GM18507 (cell line): Measurements from ENCODE around the gene LCN12.
A peak's percentile ranks its signal among the peaks of the same experiment; 100 is the strongest.

Experiments
- DNase-seq: peaks from one replicate; pipeline ENCODE4 v3.0.0; 2011; ENCODE audit warnings: low read depth; ENCODE audit not compliant: insufficient read length; ENCODE audit errors: extremely low spot score
- FAIRE-seq: peaks from 2 replicates; lab custom pipeline; 2011; peaks lifted over from hg19 to GRCh38; lab: Jason Lieb, UNC

LCN12 gene

GRCh38 chr9:136943291-136944211, 8.5 kb upstream of the LCN12 start:
- DNase-seq (peak; percentile 37), FAIRE-seq (no peak)

- DNase-seq (no peak), FAIRE-seq (no peak)
These were observed 7.9 kb upstream of the LCN12 start for GRCh38 chr9:136944212-136944518.

- FAIRE-seq = peak; percentile 95
- DNase-seq = peak; percentile 100
These were observed 7.3 kb upstream of the LCN12 start, which contains the start of the genes C8G and FBXW5 for GRCh38 chr9:136944519-136945332. TSS of gene C8G (plus strand) at chr9:136945243. CDS start at chr9:136945321, 78 bp downstream. TSS of gene FBXW5 (minus strand) at chr9:136944738. CDS start at chr9:136944083, 655 bp downstream.

- DNase-seq (no peak), FAIRE-seq (no peak)
These were observed 6.5 kb upstream of the LCN12 start for GRCh38 chr9:136945333-136946227.

GRCh38 chr9:136946228-136947027, 5.6 kb upstream of the LCN12 start:
- FAIRE-seq = no peak
- DNase-seq = no peak

GRCh38 chr9:136947028-136947891, 4.8 kb upstream of the LCN12 start:
- DNase-seq (no peak), FAIRE-seq (no peak)

- FAIRE-seq = peak; percentile 12
- no peak for DNase-seq
These were observed 4.0 kb upstream of the LCN12 start for GRCh38 chr9:136947955-136948510.

GRCh38 chr9:136949239-136949816, 2.7 kb upstream of the LCN12 start:
- no peak for FAIRE-seq
- no peak for DNase-seq

- DNase-seq (peak; percentile 100), FAIRE-seq (peak; percentile 91)
These were observed 2.0 kb upstream of the LCN12 start for GRCh38 chr9:136949817-136950655.

- FAIRE-seq (no peak), DNase-seq (no peak)
These were observed 1.3 kb upstream of the LCN12 start for GRCh38 chr9:136950656-136951276.

GRCh38 chr9:136952321-136952850, 313 bp downstream of the LCN12 start:
- FAIRE-seq (no peak), DNase-seq (no peak)

- DNase-seq (no peak), FAIRE-seq (no peak)
These were observed 1.1 kb downstream of the LCN12 start for GRCh38 chr9:136952876-136953770.

GRCh38 chr9:136953771-136954269, 1.7 kb downstream of the LCN12 start:
- no peak for FAIRE-seq
- DNase-seq = no peak

- DNase-seq (no peak), FAIRE-seq (no peak)
These were observed 2.4 kb downstream of the LCN12 start for GRCh38 chr9:136954270-136955083.
